HG03442 (cell line): ENCODE measurements around the gene IFNG-AS1.

ENCODE experiments used
- ATAC-seq: cut with Tn5 transposase; IDR thresholded peaks from one replicate; pipeline ENCODE4 v1.9.1; 2021; ENCODE audit warnings: mild to moderate bottlenecking, moderate library complexity; ENCODE audit not compliant: unreplicated experiment

Gene IFNG-AS1

DNA sequence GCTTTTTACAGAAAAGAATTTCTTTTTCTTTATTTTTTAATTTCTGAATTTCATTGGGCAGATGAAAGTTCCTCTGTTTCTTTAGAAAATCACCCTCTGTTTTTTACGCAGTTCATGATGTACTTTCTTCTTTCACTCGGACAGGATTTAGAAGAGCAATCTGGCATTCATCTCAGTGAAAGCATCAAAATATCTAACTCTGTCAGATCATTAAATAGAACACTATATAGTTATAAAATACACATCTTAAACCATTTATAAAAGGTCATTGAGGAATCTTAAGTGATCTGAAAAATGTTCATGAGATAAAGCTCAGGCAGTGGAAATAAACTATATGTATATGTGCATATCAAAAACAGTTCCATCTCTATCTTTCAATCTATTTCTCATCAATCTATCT, 3.9 kb downstream of the IFNG-AS1 start:
- no peak for ATAC-seq

GRCh38 chr12:67994046-67994445, 4.8 kb downstream of the IFNG-AS1 start:
- no peak for ATAC-seq

GRCh38 chr12:67996347-67996746, 7.1 kb downstream of the IFNG-AS1 start:
- no peak for ATAC-seq

- ATAC-seq: no peak
These were observed 9.1 kb downstream of the IFNG-AS1 start for GRCh38 chr12:67998379-67998778.

DNA sequence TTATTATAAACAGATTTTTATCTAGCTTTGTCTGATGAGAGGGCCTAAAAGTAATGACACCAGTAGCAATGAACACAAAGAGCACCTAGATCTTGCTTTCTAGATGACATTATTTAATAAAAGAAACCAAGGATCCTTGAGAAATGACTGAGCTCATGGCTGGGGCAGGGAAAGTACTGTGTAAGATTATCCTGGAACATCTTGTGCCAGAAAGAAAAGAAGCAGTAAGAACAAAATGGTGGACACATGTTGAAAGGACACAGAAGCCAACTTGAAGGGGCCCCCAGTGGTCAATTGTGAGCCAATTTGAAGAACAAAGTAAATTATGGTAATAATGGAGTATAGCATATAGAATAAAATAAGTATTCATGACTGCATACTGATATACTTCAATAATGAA, 10.0 kb downstream of the IFNG-AS1 start:
- no peak for ATAC-seq

- no peak for ATAC-seq
These were observed 12.5 kb downstream of the IFNG-AS1 start for GRCh38 chr12:68001486-68002466.

GRCh38 chr12:68003777-68004176, 14.5 kb downstream of the IFNG-AS1 start:
- no peak for ATAC-seq

GRCh38 chr12:68007033-68007432, 17.8 kb downstream of the IFNG-AS1 start:
- ATAC-seq: no peak

DNA sequence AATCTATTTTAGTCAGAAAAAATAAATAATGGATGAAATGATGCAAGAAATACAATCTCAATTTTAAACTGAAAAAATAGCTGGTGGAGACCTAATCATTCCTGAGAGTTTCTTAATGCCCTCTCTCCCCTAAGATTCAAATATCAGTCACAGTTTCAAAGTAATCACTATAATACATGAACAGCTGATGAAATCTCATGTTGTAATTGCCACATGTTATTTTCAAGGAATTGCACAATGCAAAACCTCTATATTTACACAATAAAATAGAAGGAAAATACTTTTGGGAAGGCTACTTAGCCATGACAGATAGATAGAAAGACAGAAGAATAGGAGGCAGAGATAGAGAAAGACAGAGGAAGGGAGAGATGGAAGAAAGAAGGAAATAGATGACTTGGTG, 18.2 kb downstream of the IFNG-AS1 start:
- ATAC-seq: no peak

DNA sequence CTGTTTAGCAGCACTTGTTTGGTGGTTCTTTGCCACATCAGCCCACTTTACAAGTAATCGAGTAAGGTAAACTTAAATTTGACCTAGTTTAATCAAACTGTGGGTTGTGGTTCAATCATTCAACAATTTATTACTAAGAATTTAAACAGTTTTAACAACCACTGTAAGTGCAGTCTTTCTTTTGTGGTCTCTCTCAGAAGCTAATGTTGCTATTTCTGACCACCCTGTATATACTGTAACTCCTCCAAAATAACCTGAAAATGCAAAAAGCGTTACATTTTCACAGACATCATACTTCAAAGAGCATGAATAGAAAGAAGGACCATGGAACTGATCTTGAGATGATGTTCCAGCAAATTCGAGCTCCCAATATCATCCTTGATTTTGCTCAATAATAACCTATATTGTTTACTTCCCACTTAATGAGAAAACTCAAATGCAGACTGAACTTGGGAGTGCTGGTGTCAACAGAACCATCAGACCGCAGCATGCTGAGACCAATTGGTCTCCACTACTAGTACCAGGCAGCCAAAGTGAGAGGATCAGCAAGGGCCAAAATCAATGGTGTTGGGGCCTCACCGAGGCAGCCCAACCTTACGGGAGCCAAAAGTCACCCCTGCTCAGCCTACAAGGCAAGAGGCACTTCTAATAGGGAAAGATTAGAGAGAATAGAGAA, 22.1 kb downstream of the IFNG-AS1 start:
- no peak for ATAC-seq

- no peak for ATAC-seq
These were observed 22.6 kb downstream of the IFNG-AS1 start for GRCh38 chr12:68011882-68012207.

DNA sequence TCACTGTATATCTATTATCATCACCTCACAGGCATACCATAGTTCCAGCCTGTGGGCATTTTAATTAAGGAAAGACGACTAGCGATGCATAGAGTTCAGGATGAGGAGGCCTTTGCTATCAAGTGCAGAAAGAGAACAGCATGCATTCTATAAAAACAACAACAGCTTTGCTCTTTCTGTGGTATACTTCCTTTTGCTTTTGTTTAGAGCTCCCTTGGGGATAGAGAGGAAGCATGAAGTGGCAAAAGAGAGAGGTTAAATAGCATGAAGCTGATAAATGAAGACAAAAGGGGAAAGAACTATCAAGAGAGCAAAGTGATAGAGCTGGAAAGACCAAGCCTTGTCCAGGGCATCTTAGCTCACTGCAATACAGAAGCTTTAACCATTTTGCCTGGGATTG, 23.5 kb downstream of the IFNG-AS1 start:
- peak; percentile 65 for ATAC-seq

DNA sequence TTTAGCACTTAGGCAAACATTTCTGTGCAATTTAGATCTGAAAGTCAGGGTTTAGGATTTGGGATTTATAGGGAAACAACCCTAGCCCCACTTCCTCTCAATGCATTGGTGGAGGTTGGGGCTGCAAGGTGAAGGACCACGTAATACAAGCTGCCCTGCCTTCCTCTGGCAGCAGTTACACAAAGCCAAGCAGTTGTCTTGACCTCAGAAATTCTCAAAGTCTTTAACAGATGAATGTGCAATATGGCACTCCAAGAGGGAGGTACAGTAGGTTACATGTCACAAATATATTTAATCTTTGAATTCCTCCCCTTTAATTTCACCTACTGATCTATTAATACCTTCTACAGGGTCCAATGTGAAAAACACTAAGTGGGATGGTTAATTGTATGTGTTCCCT, 23.9 kb downstream of the IFNG-AS1 start:
- no peak for ATAC-seq

DNA sequence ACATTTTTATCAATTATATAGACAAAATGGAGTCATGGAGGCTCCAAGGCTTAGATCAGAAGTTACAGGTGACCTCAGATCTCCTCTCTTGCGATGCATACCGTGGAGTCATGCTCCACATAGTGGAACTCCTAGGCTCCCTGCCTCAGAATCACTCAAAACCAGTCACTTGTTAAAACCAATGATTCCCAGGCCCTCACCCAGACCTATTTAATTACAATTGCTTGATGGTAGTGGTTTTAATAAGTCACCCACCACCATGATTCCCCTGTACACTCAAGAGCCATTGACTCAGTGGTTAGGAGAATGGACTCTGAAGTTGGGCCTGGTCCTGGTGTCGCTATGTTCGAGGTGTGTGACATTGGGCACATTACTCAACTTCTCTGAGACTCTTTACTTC, 26.9 kb downstream of the IFNG-AS1 start:
- no peak for ATAC-seq

DNA sequence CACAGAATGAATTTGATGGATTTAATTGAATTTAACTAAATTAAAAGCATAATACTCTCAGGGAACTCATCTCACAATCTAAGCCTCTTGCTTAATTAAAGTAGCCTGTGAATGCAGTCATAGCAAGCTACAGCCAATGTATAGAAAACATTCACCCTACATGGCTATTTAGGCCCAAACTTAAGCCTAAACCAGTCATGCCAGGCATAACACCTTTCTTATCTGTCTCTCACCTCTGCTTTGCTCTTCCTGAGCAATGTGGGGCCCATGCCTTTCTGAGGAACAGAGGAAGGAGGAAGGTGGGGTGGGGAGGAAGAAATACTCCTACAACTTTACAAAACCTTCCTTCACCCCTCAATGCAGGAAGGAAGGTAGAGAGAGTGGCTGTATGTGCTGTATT, 29.1 kb downstream of the IFNG-AS1 start:
- no peak for ATAC-seq

DNA sequence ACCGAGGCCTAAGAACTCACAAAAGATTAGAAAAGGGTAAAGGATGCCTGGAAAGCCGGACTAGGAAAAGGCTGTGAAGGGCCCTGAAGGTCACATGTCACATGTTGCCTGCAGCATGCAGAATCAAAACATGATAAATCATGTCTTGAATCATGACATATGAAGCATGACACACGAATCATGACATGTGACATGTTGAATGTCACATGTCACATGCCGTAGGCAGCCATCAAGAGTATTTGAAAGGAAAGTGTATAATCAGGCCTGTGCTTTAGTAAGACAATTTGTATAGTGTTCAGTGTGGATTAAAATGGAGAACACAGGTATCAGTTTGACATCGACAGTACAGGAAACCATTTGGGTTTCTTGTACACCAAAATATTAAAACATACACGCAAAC, 30.8 kb downstream of the IFNG-AS1 start:
- ATAC-seq: no peak

GRCh38 chr12:68020699-68021098, 31.5 kb downstream of the IFNG-AS1 start:
- ATAC-seq: no peak

DNA sequence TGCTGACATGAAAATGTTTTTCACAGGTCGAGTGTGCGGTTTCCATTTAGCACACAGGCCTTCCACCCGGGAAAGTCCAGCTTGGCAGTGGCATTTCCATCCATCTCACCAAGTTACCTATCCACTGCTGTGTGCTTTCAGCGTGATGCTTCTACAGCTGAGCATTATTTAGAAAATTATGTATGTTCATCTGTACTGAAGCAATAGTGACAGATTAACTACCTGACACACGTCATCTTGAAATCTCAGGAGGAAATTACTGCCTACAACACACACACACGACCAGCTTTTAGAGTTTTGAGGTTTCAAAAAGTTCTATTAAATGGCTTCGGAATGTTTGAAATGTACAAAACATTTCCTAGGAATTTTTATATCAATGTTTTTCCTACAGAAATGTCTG, 39.4 kb downstream of the IFNG-AS1 start:
- no peak for ATAC-seq

DNA sequence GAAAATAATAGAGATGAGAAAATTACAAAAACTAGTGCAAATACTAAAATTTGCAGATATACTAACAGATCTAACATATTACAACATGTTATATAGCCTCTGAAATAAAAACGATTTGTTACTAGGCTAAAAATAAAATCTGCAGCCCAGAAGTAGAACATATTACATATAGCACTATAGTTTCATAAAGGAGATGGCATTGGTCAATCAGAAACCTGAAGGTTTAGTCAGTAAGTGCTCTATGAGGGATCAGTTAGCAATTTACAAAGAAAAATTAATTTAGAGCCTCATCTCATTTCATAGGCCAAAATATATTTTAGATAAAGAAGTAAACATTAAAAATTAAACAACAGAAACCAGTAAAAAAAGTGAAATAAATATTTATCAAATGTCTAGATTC, 41.0 kb downstream of the IFNG-AS1 start:
- no peak for ATAC-seq

DNA sequence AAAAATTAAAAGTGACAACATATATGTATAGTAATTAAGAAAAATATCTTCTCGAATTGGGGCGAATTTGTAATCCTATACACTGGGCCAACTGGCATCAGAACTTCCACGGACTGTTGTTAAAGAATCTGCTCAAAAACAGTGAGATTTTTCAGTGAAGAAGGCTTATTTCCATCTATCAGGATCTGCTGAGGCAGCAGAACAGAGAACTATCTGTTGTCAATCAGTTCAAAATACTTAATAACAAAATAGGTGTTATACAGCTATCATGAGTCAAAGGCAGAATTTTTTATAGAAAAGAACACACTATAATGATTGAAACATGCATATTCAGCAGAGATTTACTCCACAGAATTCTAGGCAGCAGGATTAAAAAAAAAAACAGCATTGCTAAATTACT, 41.9 kb downstream of the IFNG-AS1 start:
- no peak for ATAC-seq

- ATAC-seq: no peak
These were observed 42.9 kb downstream of the IFNG-AS1 start for GRCh38 chr12:68031881-68032739.
